GM19023 (cell line): Measurements from ENCODE around the gene NPHP4.

Source experiments
- ATAC-seq: cut with Tn5 transposase; IDR thresholded peaks from one replicate; pipeline ENCODE4 v1.9.1; 2021; ENCODE audit warnings: mild to moderate bottlenecking, moderate library complexity; ENCODE audit not compliant: unreplicated experiment

The NPHP4 gene

DNA sequence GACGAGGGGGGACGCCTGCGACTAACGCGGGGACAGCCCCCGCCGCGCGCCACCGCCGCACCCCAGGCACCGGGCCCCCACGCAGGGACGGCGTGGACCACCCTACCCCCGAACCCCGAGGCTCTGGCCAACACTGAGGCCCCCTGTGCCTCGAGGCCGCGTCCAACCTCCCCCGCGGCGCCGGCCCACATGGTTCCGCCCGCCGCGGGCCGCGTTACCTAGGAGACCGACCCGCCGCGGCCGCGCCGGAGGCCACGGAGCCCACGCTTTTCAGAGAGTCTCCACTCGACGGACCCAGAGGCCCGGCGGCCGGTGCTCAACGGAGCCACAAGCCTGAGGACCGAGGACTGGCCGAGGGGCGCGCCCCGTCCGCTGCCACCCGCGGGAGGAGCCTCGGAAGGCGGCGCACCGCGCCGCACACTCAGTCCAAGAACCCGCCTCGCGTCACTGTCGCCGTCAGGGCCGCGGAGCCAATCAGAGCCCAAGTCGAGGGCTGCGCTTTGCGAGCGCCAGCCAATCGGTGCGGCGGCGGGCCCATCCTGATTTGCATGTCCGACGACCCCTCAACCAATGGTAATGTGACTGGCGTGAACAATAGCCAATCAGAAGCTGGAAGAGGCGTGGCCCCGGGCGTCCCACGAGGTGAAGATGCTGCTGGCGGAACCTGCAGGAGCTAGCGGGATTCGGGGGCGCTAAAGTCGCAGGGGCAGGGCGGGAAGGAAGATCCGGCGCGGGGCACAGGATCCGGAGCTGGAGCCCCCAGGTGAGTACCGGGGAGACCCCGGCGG lies at the start of gene NPHP4:
Gene NPHP4 (minus strand): TSS at position 400 of the 788 bp plus-strand sequence. CDS start 6,136 bp downstream, outside the sequence.
- ATAC-seq, result peak; percentile 92

GRCh38 chr1:6041432-6042062 lies 49.3 kb upstream of the NPHP4 start:
- no peak for ATAC-seq

- ATAC-seq, result no peak
Measured at GRCh38 chr1:6040861-6041415, 48.7 kb upstream of the NPHP4 start.

DNA sequence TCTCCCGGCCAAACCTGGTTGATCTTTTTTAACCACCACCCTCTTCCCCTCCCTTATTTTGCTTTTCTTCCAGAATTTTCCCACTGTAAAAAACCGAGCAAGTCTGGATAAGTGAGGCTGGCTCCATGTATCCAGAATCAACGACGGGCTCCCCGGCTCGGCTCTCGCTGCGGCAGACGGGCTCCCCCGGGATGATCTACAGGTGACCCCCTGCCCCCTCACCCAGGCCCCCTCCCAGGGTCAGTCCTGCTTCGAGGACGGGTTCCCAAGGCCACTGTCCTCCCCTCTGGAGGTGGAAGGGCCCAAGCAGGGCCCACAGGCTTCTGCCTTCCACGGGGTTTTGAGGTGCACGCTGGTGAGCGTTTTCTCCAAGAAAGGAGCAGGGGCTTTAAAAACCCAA lies 48.2 kb upstream of the NPHP4 start:
- no peak for ATAC-seq

DNA sequence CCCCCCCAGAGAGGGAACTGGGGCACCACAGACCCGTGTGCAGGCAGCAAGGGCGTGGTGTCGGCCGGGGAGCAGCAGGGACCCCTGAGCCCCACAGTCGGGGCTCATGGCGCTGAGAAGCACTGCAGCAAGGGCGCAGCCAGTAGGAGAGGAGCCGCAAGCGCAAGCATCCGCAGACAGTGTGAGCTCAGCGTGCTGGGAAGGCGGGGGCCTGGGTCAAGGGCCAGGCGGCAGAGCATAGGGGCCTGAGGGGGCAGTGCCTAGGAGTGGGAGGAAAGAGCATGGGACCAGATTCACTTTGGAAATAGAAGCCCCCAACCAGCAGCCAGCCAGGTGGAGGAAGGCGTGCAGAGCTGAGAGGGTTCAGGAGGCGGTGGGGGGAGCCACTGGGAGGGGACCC lies 46.8 kb upstream of the NPHP4 start:
- no peak for ATAC-seq

DNA sequence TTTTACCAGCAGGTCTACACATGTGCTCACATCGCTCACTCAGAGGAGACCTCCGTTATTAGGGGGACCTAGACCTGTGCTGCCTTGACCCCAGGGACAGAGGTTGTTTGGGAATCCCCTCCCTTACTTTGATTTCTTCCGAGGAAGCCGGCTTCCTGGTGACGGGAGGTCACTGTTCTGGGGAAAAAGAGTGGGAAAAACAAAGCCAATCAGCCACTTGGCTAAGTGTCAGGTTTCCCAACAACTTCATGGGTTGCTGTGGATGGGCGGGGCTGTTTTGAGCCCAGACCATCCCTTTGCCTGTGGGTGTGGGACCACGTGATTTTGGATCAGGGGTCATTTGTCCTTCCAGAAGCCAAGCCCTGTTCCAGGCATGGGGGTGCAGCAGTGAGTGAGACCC lies 46.4 kb upstream of the NPHP4 start:
- ATAC-seq, result no peak

DNA sequence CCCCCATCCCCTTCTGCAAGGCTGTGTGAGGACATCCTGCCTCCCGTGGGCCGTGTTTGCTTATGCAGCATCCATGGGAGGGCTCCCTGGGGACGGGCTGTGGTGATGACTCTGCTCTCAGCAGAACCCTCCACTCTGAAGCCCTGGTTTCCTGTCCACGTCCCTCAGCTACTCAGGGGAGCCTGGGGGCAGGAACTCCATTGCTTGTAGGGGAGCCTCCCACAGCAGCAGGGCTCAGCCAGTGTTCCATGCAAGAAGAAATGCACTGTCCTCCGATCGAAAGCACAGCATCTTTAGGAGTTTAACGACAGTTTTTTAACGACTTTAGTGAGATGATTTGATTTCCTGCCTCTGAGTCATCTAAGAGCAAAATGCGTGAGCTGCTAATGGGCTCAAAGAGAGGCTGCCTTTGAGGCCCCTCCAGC lies 45.1 kb upstream of the NPHP4 start:
- ATAC-seq, result no peak

DNA sequence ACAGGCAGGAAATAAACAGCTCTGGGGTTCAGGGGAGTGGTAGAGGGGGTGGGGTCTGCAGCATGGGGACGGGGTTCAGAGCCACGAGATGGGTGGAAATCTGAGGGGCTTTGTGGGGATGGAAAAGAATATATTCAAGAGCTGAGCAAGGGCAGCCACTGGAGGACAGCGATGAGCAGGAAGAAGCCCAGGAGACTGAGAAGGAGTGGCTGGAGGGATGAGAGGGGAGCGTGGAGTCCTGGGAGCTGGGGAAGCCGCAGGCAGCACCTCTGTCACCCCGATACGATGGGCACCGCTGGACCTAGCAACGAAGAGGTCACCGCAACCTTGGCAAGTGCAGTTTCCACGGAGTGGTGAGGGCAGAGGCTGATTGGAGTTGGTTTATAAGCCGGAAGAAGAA lies 43.5 kb upstream of the NPHP4 start:
- ATAC-seq, result no peak

DNA sequence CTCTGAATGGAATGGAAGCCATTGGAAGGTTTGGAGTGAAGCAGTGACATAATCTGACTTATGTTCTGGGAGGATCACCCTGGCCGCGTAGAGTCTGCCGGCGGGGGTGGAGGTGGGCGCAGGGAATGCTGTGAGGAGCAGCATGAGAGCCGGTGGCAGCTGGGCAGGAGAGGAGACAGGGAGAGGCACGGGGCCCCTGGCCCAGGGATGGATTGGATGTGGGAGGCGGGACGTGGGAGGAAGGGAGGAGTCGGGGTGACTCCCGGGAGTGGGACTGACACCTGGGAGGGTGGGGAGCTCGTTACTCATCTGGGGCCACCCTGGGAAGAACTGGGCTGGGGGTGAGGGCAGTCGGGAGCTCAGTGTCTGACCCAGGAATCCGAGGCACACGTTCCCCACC lies 43.1 kb upstream of the NPHP4 start:
- no peak for ATAC-seq

DNA sequence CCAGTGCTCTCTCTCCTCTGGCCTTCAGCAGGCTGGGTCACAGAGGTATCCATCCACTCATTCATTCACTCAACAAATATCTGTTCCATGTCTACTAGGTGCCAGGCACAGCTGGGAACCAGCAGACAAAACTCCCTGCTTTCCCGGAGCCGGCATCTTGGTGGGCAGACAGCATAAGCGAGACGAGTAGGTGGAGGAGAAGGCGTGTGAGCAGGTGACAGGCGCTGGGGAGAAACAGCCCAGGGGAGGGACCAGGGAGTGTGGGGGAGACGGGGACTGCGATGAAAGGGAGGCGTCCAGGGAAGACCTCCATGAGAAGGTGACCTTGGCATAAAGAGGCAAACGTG lies 42.5 kb upstream of the NPHP4 start:
- no peak for ATAC-seq

DNA sequence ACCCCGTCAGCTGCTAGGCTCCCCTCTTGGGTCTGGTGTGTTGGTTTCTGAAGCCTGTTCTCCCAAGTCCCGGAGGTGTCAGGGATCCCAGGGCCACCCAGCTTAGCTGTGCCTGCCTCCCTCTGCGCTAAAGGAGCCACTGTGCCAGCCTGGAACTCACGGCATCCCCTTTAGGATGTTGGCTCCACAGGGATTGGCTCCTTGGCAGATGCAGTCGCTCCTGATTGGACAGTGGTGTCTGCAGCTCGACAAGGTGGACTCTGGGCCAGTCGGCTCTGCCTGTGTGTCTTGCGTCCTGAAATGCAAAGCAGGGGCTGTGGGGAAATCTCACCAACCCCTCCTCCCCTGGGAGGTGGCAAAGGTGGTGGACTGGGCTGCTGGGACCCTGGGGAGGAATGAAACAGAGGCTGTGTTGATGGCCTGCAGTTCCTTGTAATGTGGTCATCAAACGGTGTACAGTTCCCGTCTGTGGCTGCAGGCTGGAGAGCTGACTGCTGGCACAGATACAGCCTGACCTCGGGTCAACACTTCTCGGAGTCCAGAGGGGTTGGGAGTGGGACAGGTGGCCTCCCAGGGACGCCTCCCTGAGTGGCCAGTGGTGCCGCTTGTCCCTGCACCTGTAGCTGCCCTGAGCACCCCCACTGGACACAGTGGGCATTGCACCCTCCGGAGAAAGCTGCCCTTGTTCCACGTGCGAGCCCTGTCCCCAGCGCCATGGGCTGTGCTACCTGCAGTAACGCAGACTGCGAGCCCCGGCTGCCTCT lies 41.9 kb upstream of the NPHP4 start:
- ATAC-seq, result no peak

- no peak for ATAC-seq
Measured at GRCh38 chr1:6033124-6033523, 40.9 kb upstream of the NPHP4 start.

DNA sequence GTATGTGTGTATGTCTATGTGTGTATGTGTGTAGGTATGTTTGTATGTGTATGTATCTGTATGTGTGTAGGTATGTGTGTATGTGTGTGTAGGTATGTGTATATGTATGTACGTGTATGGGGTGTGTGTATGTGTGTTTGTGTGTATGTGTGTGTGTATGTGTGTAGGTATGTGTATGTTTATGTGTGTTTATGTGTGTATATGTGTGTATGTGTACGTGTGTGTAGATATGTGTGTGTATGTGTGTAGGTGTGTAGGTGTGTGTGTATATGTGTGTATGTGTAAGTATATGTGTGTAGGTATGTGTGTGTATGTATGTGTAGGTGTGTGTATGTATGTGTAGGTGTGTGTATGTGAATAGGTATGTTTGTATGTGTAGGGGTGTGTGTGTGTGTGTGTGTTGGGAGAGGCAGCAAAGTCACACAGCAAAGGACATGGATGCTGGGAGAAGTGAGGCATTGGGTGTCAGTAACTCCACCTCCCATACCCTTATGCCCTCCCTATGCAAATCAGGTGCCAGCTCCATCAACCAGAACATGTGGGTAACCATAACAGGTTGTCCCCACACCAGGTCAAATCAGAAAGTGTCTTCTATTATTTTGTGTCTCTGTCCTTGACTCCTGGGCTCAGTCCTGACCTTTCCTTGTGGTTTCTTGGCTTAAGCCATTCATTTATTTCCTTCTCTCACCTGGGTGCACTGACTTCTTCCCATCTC lies 38.5 kb upstream of the NPHP4 start:
- no peak for ATAC-seq

GRCh38 chr1:6030132-6030531 lies 37.9 kb upstream of the NPHP4 start:
- no peak for ATAC-seq

DNA sequence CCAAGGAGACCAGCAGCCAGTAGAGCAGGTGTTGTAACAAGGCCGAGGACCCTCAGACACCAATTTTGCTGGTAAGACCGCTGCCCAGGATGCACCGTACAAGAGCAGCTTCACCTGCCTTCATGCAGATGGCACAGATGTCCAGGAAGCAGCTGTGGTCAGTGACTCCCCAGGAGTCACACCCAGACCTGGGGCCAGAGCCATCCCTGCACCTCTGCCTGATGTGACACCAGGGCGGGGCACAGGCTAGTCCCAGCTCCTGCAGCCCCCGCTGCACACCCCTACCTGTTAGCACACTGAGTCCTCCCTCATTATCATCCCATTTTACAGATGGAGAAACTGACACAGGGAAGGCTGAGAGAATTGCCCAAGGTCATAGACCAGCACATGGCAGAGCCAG lies 37.1 kb upstream of the NPHP4 start:
- no peak for ATAC-seq

DNA sequence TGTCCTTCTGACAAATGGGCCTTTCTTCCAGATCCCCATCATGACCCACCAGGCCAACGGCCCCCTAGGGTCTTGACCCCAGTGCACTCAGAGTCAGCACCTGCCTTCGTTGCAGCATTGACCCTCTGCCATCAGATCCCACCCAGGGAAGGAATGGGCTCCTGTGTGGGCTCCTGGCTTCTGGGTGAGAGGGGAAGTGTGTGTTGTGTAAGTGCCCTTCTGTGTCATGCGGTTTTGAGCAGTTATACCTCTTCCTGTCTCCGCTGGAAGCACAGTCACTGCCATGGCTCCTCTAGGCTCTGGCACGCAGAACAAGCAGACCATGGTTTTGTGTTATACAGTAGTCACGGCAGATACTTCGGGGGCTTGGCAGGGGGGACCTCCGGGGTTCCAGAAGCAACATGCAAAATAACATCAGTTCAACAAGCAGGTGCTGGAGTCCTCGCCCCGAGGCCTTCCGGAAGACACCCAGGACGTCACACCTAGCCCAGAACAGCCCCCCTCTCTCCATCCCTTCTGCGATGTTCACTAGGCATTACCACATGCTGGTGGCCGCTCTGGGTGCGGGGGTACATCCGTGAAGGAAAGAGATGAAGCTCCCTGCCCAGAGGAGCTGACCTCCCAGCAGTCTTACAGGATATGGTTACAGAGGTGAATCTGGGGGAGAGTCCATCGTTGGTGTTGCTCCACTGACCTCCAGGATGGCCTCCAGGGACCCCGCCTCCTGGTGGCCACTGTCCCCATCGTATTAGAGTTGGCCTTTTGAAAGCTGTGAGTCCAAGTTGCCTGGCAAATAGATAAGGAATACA lies 36.0 kb upstream of the NPHP4 start:
- no peak for ATAC-seq

DNA sequence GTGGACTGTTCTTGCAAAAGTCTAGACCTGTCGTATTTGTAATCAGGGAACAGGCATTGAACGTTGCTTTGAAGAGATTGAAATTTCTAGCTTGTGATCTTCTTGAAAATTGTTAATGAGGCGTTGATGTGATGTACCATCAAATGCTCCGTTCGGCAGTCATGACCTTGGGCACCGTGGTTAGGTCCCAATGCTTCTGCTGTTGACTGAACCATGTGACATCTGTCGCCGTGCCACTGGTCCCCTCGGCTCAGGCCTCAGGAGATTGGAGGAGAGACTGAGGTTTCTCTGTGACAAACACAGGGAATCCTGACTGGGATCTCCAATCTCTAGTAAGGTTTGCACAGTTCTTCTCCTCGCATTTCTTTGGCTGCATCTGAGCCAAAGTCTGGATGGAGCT lies 35.4 kb upstream of the NPHP4 start:
- no peak for ATAC-seq

- ATAC-seq, result peak; percentile 74
Measured at GRCh38 chr1:6026095-6026809, 34.0 kb upstream of the NPHP4 start.

DNA sequence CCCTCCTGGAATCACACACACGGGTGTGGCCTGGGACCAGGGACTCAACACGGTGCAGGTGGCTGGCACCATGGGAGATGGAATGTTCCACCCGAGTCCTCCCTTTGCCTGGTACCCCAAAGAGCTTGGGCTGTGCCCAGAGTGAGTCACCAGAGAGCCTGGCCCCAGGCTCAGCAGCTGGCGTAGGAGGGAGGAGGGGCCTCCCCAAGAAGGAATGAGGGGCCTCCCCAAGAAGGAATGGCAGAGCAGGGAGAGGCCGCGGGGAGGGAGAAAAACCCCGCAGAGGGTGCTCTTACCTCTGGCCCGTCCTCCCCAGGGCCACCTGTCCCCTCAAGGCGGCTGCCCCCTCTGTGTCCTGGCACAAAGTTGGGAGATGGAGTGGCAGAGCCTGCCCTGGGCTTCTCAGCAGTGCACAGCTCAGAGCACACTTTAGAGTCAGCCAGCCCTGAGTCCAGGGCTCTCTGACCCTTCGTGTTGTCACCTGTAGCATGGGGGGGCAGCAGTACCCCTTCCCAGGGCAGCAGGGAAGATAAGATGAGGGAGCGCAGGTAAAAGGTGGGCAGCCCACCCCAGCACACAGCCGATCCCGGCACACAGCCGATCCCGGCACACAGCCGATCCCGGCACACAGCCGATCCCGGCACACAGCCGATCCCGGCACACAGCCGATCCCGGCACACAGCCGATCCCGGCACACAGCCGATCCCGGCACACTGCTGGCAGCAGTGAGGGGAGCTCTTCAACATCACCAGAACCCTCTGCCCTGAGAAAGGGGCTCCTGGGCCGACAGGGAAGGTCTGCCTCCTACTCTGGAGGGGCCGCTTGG lies 33.3 kb upstream of the NPHP4 start:
- no peak for ATAC-seq
